Head of caudate nucleus (tissue), 42 donors: ENCODE measurements around the gene DOK6.

Experiments
- DNase-seq, 42 donors: peaks; one replicate each; pipeline versions ENCODE4 v3.0.0 to v3.0.0-alpha.2; 2020 to 2021; ENCODE audit warnings: mixed read lengths in 7 of 42
- intact Hi-C: fragments of 100-400 bp; cut with DNase I; formaldehyde crosslinking; loops from one replicate; pipeline ENCODE4 v1.15.0; 2022

Gene DOK6

DNA sequence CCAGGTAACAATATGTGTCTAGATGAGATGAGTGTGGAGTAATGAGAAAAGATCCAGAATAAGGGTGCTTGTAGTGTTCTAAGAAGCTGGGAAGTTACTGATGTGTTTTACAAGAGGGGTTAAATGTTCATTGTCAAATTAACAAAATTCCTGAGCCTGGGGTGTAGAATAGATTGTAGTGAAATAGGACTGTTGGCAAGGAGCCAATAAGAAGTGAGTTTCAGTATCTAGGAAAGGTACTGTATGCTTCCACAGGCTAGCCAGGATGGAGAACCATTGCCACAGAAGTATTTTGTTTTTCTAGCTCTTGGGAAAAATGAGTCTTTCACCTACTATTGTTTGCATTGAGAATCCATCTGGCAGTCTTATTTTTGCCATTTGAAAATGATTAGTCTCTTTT, 10.5 kb downstream of the DOK6 start:
- DNase-seq: no peak
- intact Hi-C loops: no loop called here

DNA sequence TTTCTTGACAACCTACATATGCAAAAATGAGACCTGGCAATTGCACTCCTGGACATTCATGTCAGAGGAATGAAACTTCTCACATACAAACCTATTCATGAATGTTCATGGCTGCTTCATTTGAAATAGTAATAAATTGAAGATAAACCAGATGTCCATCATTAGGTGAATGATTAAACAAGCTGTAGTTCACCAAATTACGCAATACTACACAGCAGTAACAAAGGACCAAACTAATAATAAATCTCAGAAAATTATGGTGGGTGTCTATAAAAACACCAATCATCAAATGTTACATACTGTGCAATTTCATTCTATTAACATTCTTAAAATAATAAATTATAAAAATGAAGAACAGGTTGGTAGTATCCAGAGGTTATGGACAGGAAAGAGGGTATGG, 13.5 kb downstream of the DOK6 start:
- DNase-seq: no peak
- intact Hi-C loops: no loop called here

GRCh38 chr18:69432847-69433246, 32.2 kb downstream of the DOK6 start:
- no peak for DNase-seq
- intact Hi-C loops: no loop called here

DNA sequence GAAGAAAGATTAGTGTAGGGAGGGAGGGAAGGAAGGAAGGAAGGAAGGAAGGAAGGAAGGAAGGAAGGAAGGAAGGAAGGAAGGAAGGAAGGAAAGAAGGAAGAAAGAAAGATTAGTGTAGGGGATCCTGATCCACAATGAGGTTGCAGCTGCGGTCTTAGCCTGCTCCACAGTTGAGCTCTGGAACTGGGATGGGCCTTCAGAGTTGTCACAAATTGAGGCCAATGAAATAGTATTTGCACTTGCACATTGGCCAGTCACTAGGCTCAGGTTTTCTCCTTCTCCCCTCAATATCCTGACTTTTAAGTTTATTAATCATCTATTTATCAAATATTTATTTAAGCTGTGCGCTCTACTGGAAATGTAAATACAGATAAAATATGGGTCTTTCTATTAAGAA, 34.3 kb downstream of the DOK6 start:
- intact Hi-C loops: no loop called here
- no peak for DNase-seq

DNA sequence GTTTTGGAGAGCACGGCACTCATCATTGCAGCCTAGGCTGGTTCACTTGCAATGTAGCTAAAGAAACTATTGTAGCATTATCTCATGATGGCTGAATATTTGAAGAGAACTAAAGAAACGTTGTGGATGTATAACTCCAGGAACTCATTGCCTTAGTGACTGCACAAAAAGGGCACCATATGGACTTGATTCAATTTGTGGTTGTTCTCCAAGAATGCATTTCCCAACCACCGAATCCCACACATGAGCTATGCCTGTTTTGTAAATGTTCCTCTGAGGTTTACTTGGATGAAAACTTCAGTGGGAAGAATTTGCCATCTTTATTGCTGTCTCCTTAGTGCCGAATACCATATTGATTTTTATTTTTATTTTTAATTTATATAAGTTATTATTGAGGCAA, 43.5 kb downstream of the DOK6 start:
- DNase-seq: no peak
- intact Hi-C loops: no loop called here

- DNase-seq: no peak
- intact Hi-C loops: no loop called here
Observed at GRCh38 chr18:69447886-69448285, 47.2 kb downstream of the DOK6 start.

- no peak for DNase-seq
- intact Hi-C loops: no loop called here
Observed at GRCh38 chr18:69455125-69455524, 54.4 kb downstream of the DOK6 start.

GRCh38 chr18:69469444-69469919, 68.8 kb downstream of the DOK6 start:
- intact Hi-C loops: no loop called here
- peak in 1 of 42 donors; percentile 18 for DNase-seq

GRCh38 chr18:69480460-69480859, 79.8 kb downstream of the DOK6 start:
- intact Hi-C loops: no loop called here
- no peak for DNase-seq

DNA sequence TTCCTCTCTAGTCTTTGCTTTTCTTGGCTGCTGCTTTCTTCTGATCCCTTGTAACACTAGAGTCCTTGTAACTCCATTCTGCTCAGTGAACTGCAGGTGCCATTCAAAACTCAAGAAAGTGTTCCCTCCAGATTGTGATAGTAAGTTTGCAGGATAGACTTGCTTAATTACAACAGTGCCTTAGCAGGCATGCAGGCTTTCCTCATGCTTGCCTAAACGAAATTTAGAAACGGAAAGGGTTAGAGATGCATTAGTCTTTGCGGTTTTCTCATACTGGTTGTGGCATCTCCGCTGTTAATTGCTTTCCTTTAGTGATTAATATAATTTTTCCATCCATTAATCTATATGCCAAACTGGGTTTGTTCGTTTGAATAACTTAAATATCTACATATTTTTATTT, 82.9 kb downstream of the DOK6 start:
- no peak for DNase-seq
- intact Hi-C loops: no loop called here

DNA sequence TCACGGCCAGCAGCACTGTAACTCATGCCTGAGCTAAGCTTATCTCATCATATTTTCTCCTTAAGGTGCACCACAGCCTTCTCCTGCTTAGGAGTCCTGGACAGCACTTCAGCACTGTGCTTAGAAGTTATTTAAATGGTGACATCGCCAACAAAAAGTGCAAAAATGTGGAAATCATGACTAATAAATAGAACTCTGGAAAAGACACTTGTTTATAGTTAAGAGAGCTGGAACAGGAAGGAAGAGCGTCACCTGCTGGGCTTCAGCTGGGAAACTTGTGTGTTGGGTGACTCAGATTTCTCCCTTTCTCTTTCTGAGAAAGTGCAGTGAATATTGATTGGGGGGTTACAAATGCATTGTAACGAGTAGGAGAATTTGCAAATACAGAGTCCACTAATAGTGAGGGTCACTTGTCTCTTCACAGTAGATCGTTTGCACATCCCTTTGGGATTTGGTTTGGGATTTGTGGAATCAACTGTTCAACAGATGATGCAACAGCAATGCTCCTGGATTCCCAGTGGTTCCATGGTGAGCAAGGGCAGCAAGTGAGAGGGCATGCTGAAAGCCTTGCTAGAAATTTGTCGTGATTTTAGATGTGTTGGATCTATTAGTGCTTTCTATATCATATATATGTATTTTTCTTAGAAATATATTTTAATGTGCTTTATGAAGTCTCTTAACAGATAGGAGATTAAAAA, 84.2 kb downstream of the DOK6 start:
- intact Hi-C loops: no loop called here
- no peak for DNase-seq

DNA sequence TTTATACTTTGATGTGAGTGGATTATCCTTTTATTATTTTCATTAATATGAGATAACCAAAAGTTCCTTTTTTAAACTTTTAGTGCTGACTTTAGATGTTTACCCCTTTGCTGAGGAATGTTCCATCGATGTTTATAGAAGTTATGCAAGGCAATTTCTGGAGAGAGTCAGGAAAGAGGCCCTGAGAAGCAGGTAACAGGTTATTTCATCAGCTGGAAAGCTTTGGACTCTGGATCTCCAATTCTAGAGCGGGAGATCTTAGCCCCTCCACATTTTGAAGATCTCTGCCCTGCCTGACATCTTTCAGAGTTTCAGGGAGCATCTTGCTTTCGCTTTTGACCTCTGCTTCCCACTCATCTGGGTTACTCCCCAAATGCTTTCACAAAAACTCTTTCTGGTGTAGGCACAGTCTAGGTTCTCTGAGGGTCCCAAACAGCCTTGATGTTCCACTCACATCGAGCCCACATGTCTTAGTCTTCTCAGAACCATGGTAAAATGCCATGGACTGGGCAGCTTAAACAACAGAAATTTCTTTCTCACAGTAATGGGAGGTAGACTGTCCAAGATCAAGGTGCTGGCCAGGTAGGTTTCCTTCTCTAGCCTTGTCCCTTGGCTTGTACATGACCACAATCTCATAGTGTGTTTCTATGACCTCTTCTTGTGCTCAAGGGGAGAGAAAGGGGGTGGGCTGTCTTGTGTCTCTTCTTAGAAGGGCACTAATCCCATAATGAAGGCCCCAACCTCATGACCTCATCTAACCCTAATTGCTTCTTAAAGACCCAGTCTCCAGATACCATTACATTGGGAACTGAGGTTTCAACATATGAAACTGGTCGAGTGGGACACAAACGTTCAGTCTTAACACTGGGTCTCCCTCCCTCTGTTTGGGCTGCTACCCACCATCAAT, 87.1 kb downstream of the DOK6 start:
- no peak for DNase-seq
- intact Hi-C loops: no loop called here

DNA sequence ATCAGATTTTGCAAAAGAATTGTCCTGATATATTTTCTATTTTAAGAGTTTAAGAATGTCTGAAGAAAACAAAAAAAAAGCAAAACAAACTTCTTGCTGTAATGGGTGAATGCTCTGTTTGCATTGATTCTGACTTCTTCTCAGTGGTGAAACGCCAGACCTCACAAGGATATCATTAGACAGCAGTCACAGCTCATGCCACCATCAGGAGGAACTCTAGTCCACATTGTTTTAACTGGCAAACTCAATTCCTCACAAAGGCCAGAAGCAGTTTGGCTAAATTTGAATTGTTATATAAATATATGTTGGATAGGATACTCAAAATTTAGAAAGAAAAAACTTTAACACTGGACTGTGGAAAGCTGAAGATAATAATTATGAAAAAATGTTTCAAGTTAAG, 89.4 kb downstream of the DOK6 start:
- no peak for DNase-seq
- intact Hi-C loops: no loop called here

DNA sequence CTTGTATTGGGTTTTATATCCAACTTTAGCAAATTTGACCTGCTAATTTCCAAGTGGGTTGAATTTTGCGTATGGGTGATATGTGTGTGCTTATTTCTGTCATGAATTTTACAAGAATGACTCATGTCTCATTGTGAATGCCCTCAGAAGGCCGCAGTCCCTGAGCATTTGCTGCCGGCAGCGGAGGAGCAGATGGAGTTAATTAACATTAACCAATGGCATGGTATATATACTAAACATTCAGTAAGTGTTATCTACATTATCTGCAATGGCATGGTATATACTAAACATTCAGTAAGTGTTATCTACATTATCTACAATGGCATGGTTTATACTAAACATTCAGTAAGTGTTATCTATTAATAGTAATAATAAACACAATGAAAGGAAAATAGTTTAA, 90.1 kb downstream of the DOK6 start:
- DNase-seq: peak in 2 of 42 donors; percentile 10 to 14
- intact Hi-C loops: no loop called here

GRCh38 chr18:69491576-69491975, 90.9 kb downstream of the DOK6 start:
- intact Hi-C loops: no loop called here
- no peak for DNase-seq

DNA sequence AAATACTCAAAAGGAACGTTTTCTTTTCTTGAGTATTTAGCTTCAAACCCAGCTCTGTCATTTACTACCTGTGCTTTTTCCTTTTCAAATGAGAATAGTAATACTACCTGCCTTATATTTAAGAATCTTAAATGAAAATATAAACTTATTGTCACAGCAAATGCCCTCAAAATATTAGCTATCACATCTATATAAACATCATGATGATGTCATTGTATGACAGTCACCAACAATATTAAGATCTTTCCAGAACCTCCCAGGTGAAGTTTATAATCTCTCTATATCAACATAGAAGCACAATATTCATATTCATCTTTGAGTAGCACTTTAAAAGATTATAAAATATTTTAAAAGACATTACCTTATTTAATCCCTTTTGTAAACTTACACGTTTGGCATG, 92.2 kb downstream of the DOK6 start:
- intact Hi-C loops: no loop called here
- no peak for DNase-seq

- intact Hi-C loops: no loop called here
- DNase-seq: no peak
Observed at GRCh38 chr18:69494841-69495240, 94.2 kb downstream of the DOK6 start.

- DNase-seq: no peak
- intact Hi-C loops: no loop called here
Observed at GRCh38 chr18:69495338-69495737, 94.7 kb downstream of the DOK6 start.

DNA sequence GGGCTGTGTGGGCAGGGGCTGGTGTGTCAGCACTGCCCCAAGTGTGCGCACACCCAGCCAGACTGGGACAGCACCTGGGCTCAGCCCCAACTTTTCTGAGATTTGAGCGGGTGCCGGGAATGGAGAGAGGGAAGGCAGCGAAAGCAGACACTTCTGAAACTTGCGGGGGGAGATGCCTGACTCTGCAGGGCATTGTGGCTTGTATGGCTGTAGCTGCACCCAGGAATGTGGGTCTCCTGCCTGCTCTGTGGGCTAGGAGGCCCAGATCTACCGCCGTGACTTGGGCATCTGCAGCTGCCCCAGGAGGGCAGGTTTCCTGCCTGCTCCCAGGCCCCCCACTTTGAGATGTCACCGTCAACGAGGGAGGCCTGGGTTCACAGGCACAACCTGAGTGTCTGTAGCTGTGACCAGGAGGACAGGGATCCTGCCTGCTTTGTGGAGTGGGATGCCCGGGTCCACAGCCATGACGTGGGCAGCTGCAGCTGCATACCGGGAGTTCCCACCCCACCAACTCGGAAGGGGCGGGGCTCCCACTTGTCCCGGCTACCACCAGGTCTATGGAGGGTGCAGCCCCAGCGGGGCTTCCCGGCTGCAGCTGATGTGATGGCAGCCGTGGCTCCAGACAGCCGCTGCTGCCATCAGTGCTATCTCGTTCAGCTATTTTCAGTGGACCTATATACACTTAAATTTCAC, 95.3 kb downstream of the DOK6 start:
- intact Hi-C loops: no loop called here
- DNase-seq: no peak

- DNase-seq: no peak
- intact Hi-C loops: no loop called here
Observed at GRCh38 chr18:69518989-69519388, 118.3 kb downstream of the DOK6 start.
